ENCODE data around the gene PRIM2. TPM values are rescaled to one million over a fixed set of nuclear protein-coding genes. Genes with fewer than 3 reads are reported as not detected.
"Not testable (repeated sequence)": the region's sequence is repeated elsewhere in the genome, so short reads cannot be mapped to it uniquely, and the experiment has no call there.

PRIM2 gene
- total RNA-seq, 1 donor from 2014 or later: 16.6 TPM

DNA sequence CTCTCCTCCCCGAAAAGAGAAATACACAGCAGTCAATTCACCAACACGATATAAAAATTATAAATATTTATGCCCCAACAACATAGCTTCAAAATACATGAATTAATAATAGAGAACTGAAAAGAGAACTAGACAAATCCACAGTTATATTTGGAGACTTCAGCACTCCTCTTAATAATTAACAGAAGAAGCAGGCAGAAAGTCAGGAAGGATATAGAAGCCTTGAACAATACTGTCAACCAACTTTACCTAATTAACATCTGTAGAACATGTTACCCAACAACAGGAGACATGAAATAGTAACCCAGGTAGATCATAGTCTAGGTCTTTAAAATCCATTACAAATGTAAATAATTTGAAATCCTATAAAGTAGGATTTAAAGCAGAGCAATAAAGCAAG is 293.2 kb downstream of the PRIM2 start:
- not testable (repeated sequence) for H3K27me3 Mint-ChIP-seq (ENCODE audit: low read depth); DNase-seq (ENCODE audit: low spot score in 2 of 2, unreplicated experiment in 2 of 2); H3K36me3 Mint-ChIP-seq; H3K4me1 Mint-ChIP-seq; H3K27ac Mint-ChIP-seq; H3K4me3 Mint-ChIP-seq; H3K9me3 Mint-ChIP-seq

DNA sequence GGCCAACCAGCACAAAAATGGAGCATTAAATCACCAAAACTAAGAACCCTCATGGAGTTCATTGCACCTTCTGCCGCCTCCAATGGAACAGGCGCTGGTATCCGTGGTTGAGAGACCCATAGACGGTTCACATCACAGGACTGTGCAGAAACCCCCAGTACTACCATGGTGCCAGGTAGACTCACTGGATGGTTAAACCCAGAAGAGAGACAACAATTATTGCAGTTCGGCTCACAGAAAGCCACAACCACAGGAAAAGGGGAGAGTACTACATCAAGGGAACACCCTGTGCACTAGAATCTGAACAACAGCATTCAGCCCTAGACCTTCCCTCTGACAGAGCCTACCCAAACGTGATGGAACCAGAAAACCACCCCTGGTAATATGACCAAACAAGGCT is 301.5 kb downstream of the PRIM2 start:
- not testable (repeated sequence) for H3K27me3 Mint-ChIP-seq (ENCODE audit: low read depth); H3K9me3 Mint-ChIP-seq; DNase-seq (ENCODE audit: low spot score in 2 of 2, unreplicated experiment in 2 of 2); H3K4me1 Mint-ChIP-seq; H3K36me3 Mint-ChIP-seq; H3K4me3 Mint-ChIP-seq; H3K27ac Mint-ChIP-seq

DNA sequence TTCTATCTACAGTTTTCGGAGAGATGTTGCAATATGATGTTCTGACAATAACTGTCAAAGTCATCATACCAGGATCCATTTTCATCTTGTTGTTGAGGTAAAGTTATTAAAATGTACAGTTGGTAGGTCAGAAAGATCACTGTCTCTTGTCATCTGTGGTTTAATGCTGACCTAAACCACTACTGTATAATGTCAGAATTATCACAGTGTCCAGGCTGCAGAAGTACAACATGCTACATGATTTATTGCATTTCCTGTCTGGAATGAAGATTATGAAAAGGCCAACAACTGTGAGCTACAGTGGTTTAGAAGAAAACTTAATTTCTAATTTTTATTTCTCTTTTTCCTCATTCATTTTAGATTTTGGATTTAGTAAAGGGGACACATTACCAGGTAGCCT is 314.3 kb downstream of the PRIM2 start:
- not testable (repeated sequence) for H3K27ac Mint-ChIP-seq; H3K4me3 Mint-ChIP-seq; H3K4me1 Mint-ChIP-seq; H3K9me3 Mint-ChIP-seq; DNase-seq (ENCODE audit: low spot score in 2 of 2, unreplicated experiment in 2 of 2); H3K27me3 Mint-ChIP-seq (ENCODE audit: low read depth); H3K36me3 Mint-ChIP-seq

DNA sequence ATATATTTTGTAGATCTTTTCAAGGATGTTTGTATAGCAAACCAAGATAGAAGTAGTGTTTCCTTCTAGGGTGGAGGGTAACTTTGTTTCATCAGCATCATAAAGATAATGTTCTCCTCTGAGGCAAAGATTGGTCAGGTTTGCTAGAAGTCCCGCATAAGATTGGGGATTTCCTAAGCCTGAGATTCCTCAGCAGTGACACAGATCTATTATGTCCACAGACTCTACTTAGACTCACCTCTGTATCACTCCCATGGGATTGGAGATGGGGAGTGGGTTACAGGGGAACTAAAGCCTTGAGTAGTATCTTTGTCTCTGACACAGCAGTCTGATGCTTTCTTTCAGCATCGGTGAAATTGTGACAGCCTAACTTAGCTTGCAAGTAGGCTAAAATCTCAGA is 341.1 kb downstream of the PRIM2 start:
- H3K27ac Mint-ChIP-seq, H3K4me1 Mint-ChIP-seq: not testable (repeated sequence)

DNA sequence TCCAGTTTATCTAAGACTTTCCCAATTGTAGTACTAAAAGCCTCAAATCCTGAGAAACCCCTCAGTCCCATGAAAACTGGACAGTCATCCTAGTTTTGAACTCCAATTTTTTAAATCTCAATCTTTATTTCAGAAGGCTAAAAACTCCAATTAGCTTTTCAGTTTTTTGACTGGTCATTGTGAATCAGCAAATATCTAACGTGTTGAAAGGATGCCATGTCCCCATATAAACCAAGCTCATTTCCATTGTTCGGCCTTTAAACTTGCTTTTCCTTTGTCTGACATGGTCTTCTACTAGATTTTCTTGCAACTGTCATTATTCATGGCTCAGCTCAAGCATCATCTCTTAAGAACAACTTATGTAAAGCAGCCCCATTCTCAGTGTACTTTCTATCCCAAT is 342.4 kb downstream of the PRIM2 start:
- H3K4me3 Mint-ChIP-seq: not testable (repeated sequence)

More for the DNA sequence above, 341.1 kb downstream of the PRIM2 start:
- not testable (repeated sequence) for H3K36me3 Mint-ChIP-seq; H3K27me3 Mint-ChIP-seq (ENCODE audit: low read depth); H3K4me3 Mint-ChIP-seq; DNase-seq (ENCODE audit: low spot score in 2 of 2, unreplicated experiment in 2 of 2)
- H3K9me3 Mint-ChIP-seq: peaks cover 10% of the 10 kb centered on the region

DNA sequence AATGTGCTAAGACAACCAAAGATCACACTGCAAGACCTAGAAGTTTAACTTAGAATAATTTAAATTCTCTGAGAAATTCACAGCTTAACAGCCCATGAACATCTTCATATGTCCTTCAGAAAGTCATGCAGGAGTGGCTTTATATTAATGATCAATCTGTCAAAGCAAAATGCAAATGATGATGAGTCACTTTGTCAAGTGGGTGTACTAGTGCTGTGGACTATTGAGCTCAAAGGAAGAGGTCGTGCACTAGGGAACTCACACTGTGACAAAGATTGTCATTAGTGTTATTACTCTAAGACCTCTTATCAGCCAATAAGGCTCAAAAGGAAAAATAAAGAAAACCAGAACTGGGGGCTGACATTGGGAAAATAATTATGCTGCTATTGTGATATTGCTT is 343.5 kb downstream of the PRIM2 start:
- H3K36me3 Mint-ChIP-seq; H3K27me3 Mint-ChIP-seq (ENCODE audit: low read depth); H3K4me3 Mint-ChIP-seq; H3K4me1 Mint-ChIP-seq; H3K27ac Mint-ChIP-seq; DNase-seq (ENCODE audit: low spot score in 2 of 2, unreplicated experiment in 2 of 2): not testable (repeated sequence)
- peaks cover 15% of the 10 kb centered on the region for H3K9me3 Mint-ChIP-seq

More for the DNA sequence above, 342.4 kb downstream of the PRIM2 start:
- not testable (repeated sequence) for H3K36me3 Mint-ChIP-seq; DNase-seq (ENCODE audit: low spot score in 2 of 2, unreplicated experiment in 2 of 2); H3K27ac Mint-ChIP-seq; H3K4me1 Mint-ChIP-seq; H3K27me3 Mint-ChIP-seq (ENCODE audit: low read depth)
- peaks cover 15% of the 10 kb centered on the region for H3K9me3 Mint-ChIP-seq

DNA sequence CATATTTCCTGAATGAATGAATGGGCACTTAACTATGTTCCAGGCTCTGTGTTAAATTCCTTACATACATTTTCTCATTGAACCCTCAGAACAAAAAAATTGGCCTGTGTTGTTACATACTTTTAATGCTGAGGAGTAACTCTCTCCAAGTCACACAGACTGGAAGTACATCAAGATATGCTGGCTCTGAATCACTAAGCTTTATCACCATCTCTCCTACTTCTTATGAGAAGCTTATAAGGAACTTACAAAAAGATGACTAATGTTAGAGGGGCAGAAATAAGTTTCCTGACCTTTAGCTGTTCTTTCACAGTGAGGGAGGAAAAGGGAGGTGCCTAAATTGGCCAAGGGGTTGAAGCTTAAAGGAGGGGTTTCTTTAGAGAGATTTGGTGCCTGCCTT is 350.7 kb downstream of the PRIM2 start:
- H3K27ac Mint-ChIP-seq, H3K36me3 Mint-ChIP-seq: not testable (repeated sequence)

DNA sequence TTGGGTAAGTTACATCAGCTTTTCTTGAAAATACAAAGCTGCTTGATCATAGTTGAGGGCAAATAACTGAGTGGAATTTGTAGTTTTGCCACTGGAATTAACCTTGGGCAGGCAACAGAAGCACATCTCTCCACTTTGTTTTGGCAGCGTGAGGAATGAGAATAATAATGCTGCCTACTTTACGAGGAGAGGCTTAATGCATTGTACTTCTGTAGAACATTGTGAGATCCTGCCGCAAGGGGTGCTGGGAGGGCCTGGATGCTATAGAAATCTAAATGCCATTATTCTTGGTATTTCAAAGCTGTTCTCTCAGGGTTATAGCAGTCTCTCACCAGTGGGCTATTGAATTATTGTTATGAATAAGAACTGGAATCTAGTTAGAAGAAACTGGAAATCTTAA is 353.8 kb downstream of the PRIM2 start:
- not testable (repeated sequence) for DNase-seq (ENCODE audit: low spot score in 2 of 2, unreplicated experiment in 2 of 2); H3K27me3 Mint-ChIP-seq (ENCODE audit: low read depth); H3K4me1 Mint-ChIP-seq; H3K36me3 Mint-ChIP-seq; H3K27ac Mint-ChIP-seq; H3K4me3 Mint-ChIP-seq; H3K9me3 Mint-ChIP-seq

More for the DNA sequence above, 350.7 kb downstream of the PRIM2 start:
- H3K9me3 Mint-ChIP-seq; H3K4me3 Mint-ChIP-seq; H3K4me1 Mint-ChIP-seq; DNase-seq (ENCODE audit: low spot score in 2 of 2, unreplicated experiment in 2 of 2); H3K27me3 Mint-ChIP-seq (ENCODE audit: low read depth): not testable (repeated sequence)

DNA sequence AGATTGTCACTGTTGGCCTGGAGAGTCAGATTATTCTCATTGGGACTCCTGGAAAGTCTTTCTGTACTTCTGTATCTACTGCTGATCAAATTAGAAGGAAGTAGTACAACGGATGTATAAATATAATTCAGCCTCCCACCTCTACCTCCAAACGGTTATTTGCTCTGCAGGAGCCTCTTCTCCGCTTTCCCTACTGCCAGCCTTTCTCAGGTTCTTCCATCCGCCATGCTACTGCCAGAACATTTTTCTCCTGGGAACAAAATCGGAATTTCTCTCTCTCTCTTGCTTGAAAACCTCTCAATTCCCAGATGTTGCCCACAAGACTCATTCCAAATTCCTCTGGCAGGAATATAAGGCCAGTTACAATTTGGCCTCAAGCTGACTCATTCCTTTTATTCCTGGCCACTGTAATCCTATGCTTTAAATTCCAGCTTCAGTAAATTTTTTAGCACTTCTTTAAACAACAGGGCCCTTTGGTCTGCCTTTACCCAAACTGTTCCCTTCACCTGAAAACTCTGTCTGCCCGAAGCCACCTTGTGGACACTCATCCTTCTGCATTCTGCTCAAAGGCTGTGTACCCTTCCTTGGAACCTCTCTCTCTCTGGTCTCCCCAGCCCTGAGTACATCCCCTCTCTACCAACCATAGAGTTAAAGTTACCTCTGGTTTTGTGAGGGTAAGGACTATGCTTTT is 354.7 kb downstream of the PRIM2 start:
- peaks cover 14% of the 10 kb centered on the region for H3K9me3 Mint-ChIP-seq
- H3K27me3 Mint-ChIP-seq (ENCODE audit: low read depth); H3K36me3 Mint-ChIP-seq; H3K27ac Mint-ChIP-seq; DNase-seq (ENCODE audit: low spot score in 2 of 2, unreplicated experiment in 2 of 2); H3K4me1 Mint-ChIP-seq; H3K4me3 Mint-ChIP-seq: not testable (repeated sequence)

DNA sequence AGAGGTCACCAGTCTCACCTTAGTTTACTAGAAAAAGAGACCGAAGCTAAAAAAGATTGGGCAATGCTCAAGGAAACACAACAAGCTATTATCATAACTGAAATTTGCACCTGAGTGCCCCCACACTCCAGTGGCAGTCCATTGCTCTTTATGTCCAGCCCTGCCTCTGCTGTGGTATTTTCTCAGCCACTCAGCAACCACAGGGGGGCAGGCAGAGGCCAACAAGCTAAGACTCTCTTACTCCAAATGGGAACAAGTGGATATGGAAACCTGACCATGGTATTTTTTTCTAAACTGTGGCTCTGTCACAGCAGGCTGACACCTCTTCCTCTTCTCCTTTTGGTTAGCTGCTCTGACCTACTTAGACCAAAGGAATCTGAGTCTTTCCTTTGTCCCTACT is 355.9 kb downstream of the PRIM2 start:
- DNase-seq (ENCODE audit: low spot score in 2 of 2, unreplicated experiment in 2 of 2); H3K36me3 Mint-ChIP-seq; H3K4me3 Mint-ChIP-seq; H3K4me1 Mint-ChIP-seq; H3K27me3 Mint-ChIP-seq (ENCODE audit: low read depth); H3K27ac Mint-ChIP-seq: not testable (repeated sequence)
- H3K9me3 Mint-ChIP-seq: peaks cover 22% of the 10 kb centered on the region

DNA sequence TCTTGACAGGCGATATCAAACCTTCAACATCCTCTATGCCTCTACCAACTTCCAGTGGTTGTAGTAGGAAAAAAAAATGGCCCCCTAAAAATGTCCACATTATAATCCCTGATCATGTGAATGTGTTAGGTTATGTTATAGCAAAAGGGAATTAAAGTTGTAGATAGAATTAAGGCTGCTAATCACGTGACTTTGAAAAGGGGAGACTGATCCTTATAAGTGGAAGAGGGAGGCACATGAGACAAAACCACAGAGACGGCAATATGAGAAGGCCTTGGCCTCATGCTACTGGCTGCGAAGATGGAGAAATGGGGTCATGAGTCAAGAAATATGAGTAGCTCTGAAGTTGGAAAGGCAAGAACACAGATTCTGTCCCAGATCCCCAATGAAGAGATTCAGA is 358.0 kb downstream of the PRIM2 start:
- H3K27me3 Mint-ChIP-seq (ENCODE audit: low read depth); H3K4me3 Mint-ChIP-seq; DNase-seq (ENCODE audit: low spot score in 2 of 2, unreplicated experiment in 2 of 2); H3K36me3 Mint-ChIP-seq; H3K4me1 Mint-ChIP-seq; H3K27ac Mint-ChIP-seq: not testable (repeated sequence)
- H3K9me3 Mint-ChIP-seq: peaks cover 26% of the 10 kb centered on the region

DNA sequence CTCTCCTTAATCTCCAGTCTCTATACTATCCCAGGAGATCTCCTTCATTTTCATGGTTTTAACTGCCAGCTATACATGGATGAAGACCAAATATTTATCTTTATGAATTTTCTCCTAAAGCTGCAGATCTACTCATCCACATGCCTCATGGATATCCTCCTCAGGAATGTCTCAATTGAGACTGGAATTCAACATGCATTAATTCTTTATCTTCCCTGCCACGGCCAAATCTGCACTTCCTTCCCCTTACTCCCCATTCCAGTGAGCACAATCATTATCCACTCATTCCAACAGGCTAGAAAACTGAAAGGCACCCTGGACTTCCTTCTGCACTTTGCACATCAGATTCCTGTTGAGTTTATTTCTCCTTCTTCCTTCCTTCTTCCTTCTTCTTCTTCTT is 379.0 kb downstream of the PRIM2 start:
- H3K27me3 Mint-ChIP-seq (ENCODE audit: low read depth); H3K36me3 Mint-ChIP-seq; H3K27ac Mint-ChIP-seq; H3K4me3 Mint-ChIP-seq; H3K4me1 Mint-ChIP-seq; DNase-seq (ENCODE audit: low spot score in 2 of 2, unreplicated experiment in 2 of 2): not testable (repeated sequence)
- H3K9me3 Mint-ChIP-seq: peaks cover 45% of the 10 kb centered on the region

All from mesothelial cell of epicardium (in vitro differentiated cells).